HepG2 (cell line): ENCODE results near the gene C2orf76. TPM values are rescaled to one million over a fixed set of nuclear protein-coding genes. Genes with fewer than 3 reads are reported as not detected.

Experiments used
- ATAC-seq: fragments of 200-7000 bp; cut with Tn5 transposase; 3 replicates; pipeline ENCODE4 v1.9.1; 2020; ENCODE audit warnings: mild to moderate bottlenecking, moderate library complexity
- BruUV-seq: library from RNA; stranded (reverse); fragments of 400-500 nt; replicated peaks from 2 replicates; lab custom pipeline; 2021; lab: Mats Ljungman, UMichigan
- CTCF ChIA-PET: fragments of 300-600 bp; formaldehyde crosslinking; extraction: SDS; loops from one replicate; lab custom pipeline; 2021; ENCODE audit warnings: low total read pairs, inconsistent platforms, low intra/inter-chr PET ratio; lab: Yijun Ruan, JAX
- POLR2A ChIA-PET: fragments of 350-600 bp; sonication (Branson Sonifier 250); formaldehyde crosslinking; loops from one replicate; lab custom pipeline; 2020; ENCODE audit warnings: antibody characterized with exemption, inconsistent platforms; lab: Yijun Ruan, JAX
- DNase-seq: peaks from one replicate; pipeline ENCODE4 v3.0.0-alpha.2; 2015; ENCODE audit warnings: low spot score
- FAIRE-seq: peaks from 3 replicates; lab custom pipeline; 2011; peaks lifted over from hg19 to GRCh38; lab: Jason Lieb, UNC
- H2AFZ ChIP-seq: one replicate; pipeline ENCODE4 v1.6.1; 2011; ENCODE audit warnings: low read length, inconsistent platforms
- H3K27ac ChIP-seq: fragments of 300-600 bp; 3 replicates; pipeline ENCODE4 v1.8.0; 2011; ENCODE audit warnings: mixed run types, mild to moderate bottlenecking, mixed read lengths, low read length, inconsistent platforms; ENCODE audit not compliant: insufficient read depth; ENCODE audit errors: extremely low read length
- H3K27me3 ChIP-seq, 2 experiments: fragments of 200-600 bp in 1 of 2; 2 replicates in 1 of 2; 3 replicates in 1 of 2; pipeline versions ENCODE4 v1.6.0 to v1.8.0; 2011; ENCODE audit warnings: low read length in 2 of 2, mild to moderate bottlenecking in 2 of 2, moderate library complexity in 2 of 2, inconsistent platforms in 1 of 2; ENCODE audit not compliant: insufficient read depth in 2 of 2, control insufficient read depth in 1 of 2
- H3K36me3 ChIP-seq, 2 experiments: fragments of 200-600 bp in 1 of 2; replicated peaks in 1 of 2; 2 replicates in 1 of 2; 3 replicates in 1 of 2; pipeline versions ENCODE4 v1.5.1 to v1.8.0; 2011; ENCODE audit warnings: low read length in 2 of 2, inconsistent platforms in 1 of 2; ENCODE audit not compliant: insufficient read depth in 2 of 2, control insufficient read depth in 1 of 2
- H3K4me1 ChIP-seq: 2 replicates; pipeline ENCODE4 v1.5.1; 2012; ENCODE audit warnings: low read length, inconsistent platforms; ENCODE audit not compliant: insufficient read depth
- H3K4me2 ChIP-seq: 2 replicates; pipeline ENCODE4 v1.6.0; 2011; ENCODE audit warnings: low read depth, low read length, inconsistent platforms
- H3K4me3 ChIP-seq, 3 experiments: fragments of 200-600 bp in 1 of 3; sonication (generic), shearing (Covaris generic) in 1 of 3; replicated peaks in 1 of 3; 2 replicates each; pipeline ENCODE4 v1.5.1; 2011 to 2016; ENCODE audit warnings: low read length in 3 of 3, inconsistent platforms in 2 of 3, low read depth in 2 of 3, mild to moderate bottlenecking in 2 of 3, control low read depth in 1 of 3, mixed read lengths in 1 of 3; ENCODE audit not compliant: insufficient read depth in 1 of 3
- H3K79me2 ChIP-seq: one replicate; pipeline ENCODE4 v1.6.1; 2011; ENCODE audit warnings: low read length, inconsistent platforms; ENCODE audit not compliant: insufficient read depth
- H3K9ac ChIP-seq: 2 replicates; pipeline ENCODE4 v1.6.0; 2011; ENCODE audit warnings: mild to moderate bottlenecking, low read depth, low read length, inconsistent platforms; ENCODE audit not compliant: insufficient read depth
- H3K9me3 ChIP-seq: 2 replicates; pipeline ENCODE4 v1.5.1; 2012; ENCODE audit warnings: mild to moderate bottlenecking, low read length
- H4K20me1 ChIP-seq: 2 replicates; pipeline ENCODE4 v1.6.0; 2011; ENCODE audit warnings: inconsistent platforms, mild to moderate bottlenecking, low read length, moderate library complexity; ENCODE audit not compliant: insufficient read depth
- ELF4 ChIP-seq: sonication (generic); formaldehyde crosslinking; IDR thresholded peaks from 2 replicates; pipeline ENCODE4 v1.5.0; 2020; ENCODE audit warnings: missing genetic modification reagents, mild to moderate bottlenecking, moderate library complexity, borderline replicate concordance
- FOSL1 ChIP-seq: sonication (generic); formaldehyde crosslinking; IDR thresholded peaks from 2 replicates; pipeline ENCODE4 v1.9.0; 2021; ENCODE audit warnings: missing genetic modification reagents, borderline replicate concordance
- GTF3A ChIP-seq: sonication (generic); formaldehyde crosslinking; conservative IDR thresholded peaks from 2 replicates; pipeline ENCODE4 v1.4.0; 2020; ENCODE audit warnings: mild to moderate bottlenecking, missing genetic modification reagents
- HNRNPK ChIP-seq: fragments of 200-400 bp; formaldehyde crosslinking; IDR thresholded peaks from 2 replicates; pipeline ENCODE4 v1.6.1; 2018; ENCODE audit warnings: low read length, low read depth, moderate library complexity, mild to moderate bottlenecking; ENCODE audit not compliant: poor library complexity, severe bottlenecking
- MIXL1 ChIP-seq: IDR thresholded peaks from 2 replicates; pipeline ENCODE4 v1.6.1; 2016
- RFX5 ChIP-seq: IDR thresholded peaks from 2 replicates; pipeline ENCODE4 v1.6.1; 2011; ENCODE audit warnings: low read depth, low read length, improper control_type of control experiment
- SIX1 ChIP-seq: sonication (generic); formaldehyde crosslinking; IDR thresholded peaks from 2 replicates; pipeline ENCODE4 v1.4.0; 2020; ENCODE audit warnings: missing genetic modification reagents, borderline replicate concordance
- SOX6 ChIP-seq, 2 experiments: fragments of 450-650 bp in 1 of 2; sonication (generic) in 1 of 2; formaldehyde crosslinking in 1 of 2; IDR thresholded peaks; 2 replicates each; pipeline versions ENCODE4 v1.4.0 to v1.6.1; 2017 to 2020; ENCODE audit warnings: antibody characterized with exemption in 1 of 2, mild to moderate bottlenecking in 1 of 2, missing genetic modification reagents in 1 of 2
- XRCC5 ChIP-seq: fragments of 200-400 bp; formaldehyde crosslinking; optimal IDR thresholded peaks from 2 replicates; pipeline ENCODE3; 2017; ENCODE audit warnings: mild to moderate bottlenecking, low read length
- ZBTB38 ChIP-seq: sonication (generic); formaldehyde crosslinking; IDR thresholded peaks from 2 replicates; pipeline ENCODE4 v1.5.1; 2020; ENCODE audit warnings: mild to moderate bottlenecking, missing genetic modification reagents
- ZNF12 ChIP-seq: sonication (generic); formaldehyde crosslinking; IDR thresholded peaks from 2 replicates; pipeline ENCODE4 v1.5.0; 2020; ENCODE audit warnings: missing genetic modification reagents
- ZNF781 ChIP-seq: sonication (generic); formaldehyde crosslinking; IDR thresholded peaks from 2 replicates; pipeline ENCODE4 v1.5.1; 2020; ENCODE audit warnings: borderline replicate concordance, mild to moderate bottlenecking, missing genetic modification reagents; ENCODE audit errors: not compliant biosample characterization
- ZNF782 ChIP-seq: sonication (generic); formaldehyde crosslinking; IDR thresholded peaks from 2 replicates; pipeline ENCODE4 v1.4.0; 2020; ENCODE audit warnings: missing genetic modification reagents, mild to moderate bottlenecking, borderline replicate concordance
- WGBS: methylation state at CpG from one replicate; pipeline ENCODE4 v1.1.6; 2017; ENCODE audit warnings: low lambda C conversion rate; 5-methylcytosine and 5-hydroxymethylcytosine counted together
- in situ Hi-C: cut with HindIII; loops from 2 replicates; pipeline ENCODE4 v1.10.0; 2017; ENCODE audit warnings: low pct_unique_long_range_greater_than_20kb; ENCODE audit not compliant: extremely low pct_ligation_motif_present
- intact Hi-C: fragments of 100-400 bp; cut with micrococcal nuclease; formaldehyde crosslinking; loops from one replicate; pipeline ENCODE4 v1.10.0; 2022; ENCODE audit not compliant: unreplicated experiment
- polyA plus RNA-seq, 8 experiments: library from polyadenylated mRNA; depleted of rRNA in 3 of 8; stranded (reverse) in 7 of 8; unstranded in 1 of 8; fragments of >200 nt; fragmentation: Illumina TruSeq in 4 of 8; extraction: Trizol in 4 of 8; gene quantifications; 2 replicates each; pipeline versions ENCODE4 v1.2.1 to v1.2.3, GENCODE V29; 2011 to 2016; ENCODE audit warnings: low read depth in 4 of 8, missing spikeins in 1 of 8, mixed read lengths in 1 of 8; ENCODE audit not compliant: insufficient read depth in 1 of 8
- total RNA-seq, 5 experiments: library from RNA; depleted of rRNA; stranded (reverse); fragments of >200 nt; fragmentation: Illumina TruSeq; extraction: Trizol; gene quantifications; 2 replicates each; pipeline ENCODE4 v1.2.3, GENCODE V29; 2016; ENCODE audit warnings: low read depth in 1 of 5
- TF ChIP-seq, protein P1 (sequence below): IDR thresholded peaks from 2 replicates; pipeline ENCODE4 v1.6.1; 2018; ENCODE audit warnings: missing genetic modification reagents, mild to moderate bottlenecking, missing compliant biosample characterization
- TF ChIP-seq, protein P2 (sequence below): sonication (generic); formaldehyde crosslinking; IDR thresholded peaks from 2 replicates; pipeline ENCODE4 v1.4.0; 2020; ENCODE audit warnings: mild to moderate bottlenecking, low read depth, missing genetic modification reagents

The C2orf76 gene
- total and polyA plus RNA-seq, 2 of the 13 experiments (the other 11 are each of a cell fraction or from before 2014, with no cell fraction given): 7.7 to 8.5 TPM

DNA sequence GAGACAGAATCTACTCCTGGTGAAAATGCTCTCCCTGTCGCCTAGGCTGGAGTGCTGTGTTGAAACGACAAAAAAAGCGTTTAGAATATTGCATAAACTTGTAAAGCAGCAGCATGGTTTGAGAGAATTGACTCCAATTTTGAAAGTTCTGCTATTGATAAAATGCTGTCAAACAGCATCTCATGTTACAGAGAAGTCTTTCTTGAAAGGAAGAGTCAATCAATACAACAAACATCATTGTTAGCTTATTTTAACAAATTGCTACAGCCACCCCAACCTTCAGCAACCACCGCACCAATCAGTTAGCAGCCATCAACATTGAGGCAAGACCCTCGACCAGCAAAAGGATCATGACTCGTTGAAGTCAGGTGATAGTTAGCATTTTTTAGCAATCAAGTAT, 6.9 kb downstream of the C2orf76 start:
- Histone ChIP-seq H3K36me3 (no peaks in the 10 kb centered on the region), H3K27me3 (no peaks in the 10 kb centered on the region), H3K4me2 (no peak overlapping the region), H3K9ac (no peak overlapping the region), H3K27ac (no peak overlapping the region), H3K4me3 (no peak overlapping the region), H4K20me1 (no peaks in the 10 kb centered on the region), H3K9me3 (no peaks in the 10 kb centered on the region), H3K4me1 (peaks cover 11% of the 10 kb centered on the region), H2AFZ (no peak overlapping the region), H3K79me2 (no peaks in the 10 kb centered on the region)
- in situ Hi-C loops (no loop called here), intact Hi-C loops (no loop called here)
- FAIRE-seq (no peak), ATAC-seq (no peak), DNase-seq (no peak)
- no TSS peak for BruUV-seq
- ChIA-PET CTCF (no interaction called here), POLR2A (no interaction called here)
- TF ChIP-seq RFX5 (no peak), SIX1 (peak; percentile 93), FOSL1 (no peak), SOX6 (IDR thresholded peaks at IDR 0.05) (no peak), SOX6 (CRISPR knock-in tag; IDR thresholded peaks at IDR 0.05) (peak; percentile 38; the same call in 1 of the 2 replicates), ZBTB38 (CRISPR knock-in tag) (no peak), ZNF781 (CRISPR knock-in tag) (no peak)
- WGBS: 48% methylated on average over 6 of the region's 6 CpGs

DNA sequence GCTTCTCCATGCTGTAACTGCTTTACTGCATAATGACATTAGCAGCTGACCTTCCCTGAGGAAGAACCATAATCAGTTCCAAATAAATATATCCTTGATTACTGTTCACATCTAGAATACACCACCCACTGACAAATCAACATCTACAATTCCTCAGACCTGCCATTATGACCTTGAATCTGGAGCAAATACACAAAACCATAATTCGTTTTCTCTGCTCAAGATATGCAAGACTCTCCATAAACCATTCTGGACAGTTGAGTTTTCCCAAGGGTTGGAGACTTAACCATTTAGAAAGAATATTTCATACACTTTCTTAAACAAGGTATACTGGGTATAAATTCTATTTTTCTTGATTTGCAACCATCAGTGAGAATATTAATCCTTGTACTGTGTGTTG, 11.8 kb downstream of the C2orf76 start:
- Histone ChIP-seq H3K27me3 (no peaks in the 10 kb centered on the region), H3K9ac (no peak overlapping the region), H3K4me3 (no peak overlapping the region), H4K20me1 (no peaks in the 10 kb centered on the region), H3K27ac (no peak overlapping the region), H3K4me1 (peaks cover 4% of the 10 kb centered on the region), H3K36me3 (no peaks in the 10 kb centered on the region), H3K4me2 (no peak overlapping the region), H3K9me3 (no peaks in the 10 kb centered on the region), H2AFZ (no peak overlapping the region), H3K79me2 (no peaks in the 10 kb centered on the region)
- FAIRE-seq (no peak), ATAC-seq (no peak), DNase-seq (no peak)
- TF ChIP-seq HNRNPK (no peak), ZNF12 (CRISPR knock-in tag) (no peak), GTF3A (CRISPR knock-in tag) (no peak), XRCC5 (no peak), ZNF782 (no peak), MIXL1 (CRISPR knock-in tag) (no peak), ELF4 (no peak)
- TF ChIP-seq, protein P1, sequence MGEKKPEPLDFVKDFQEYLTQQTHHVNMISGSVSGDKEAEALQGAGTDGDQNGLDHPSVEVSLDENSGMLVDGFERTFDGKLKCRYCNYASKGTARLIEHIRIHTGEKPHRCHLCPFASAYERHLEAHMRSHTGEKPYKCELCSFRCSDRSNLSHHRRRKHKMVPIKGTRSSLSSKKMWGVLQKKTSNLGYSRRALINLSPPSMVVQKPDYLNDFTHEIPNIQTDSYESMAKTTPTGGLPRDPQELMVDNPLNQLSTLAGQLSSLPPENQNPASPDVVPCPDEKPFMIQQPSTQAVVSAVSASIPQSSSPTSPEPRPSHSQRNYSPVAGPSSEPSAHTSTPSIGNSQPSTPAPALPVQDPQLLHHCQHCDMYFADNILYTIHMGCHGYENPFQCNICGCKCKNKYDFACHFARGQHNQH (CRISPR knock-in tag): no peak
- TF ChIP-seq, protein P2, sequence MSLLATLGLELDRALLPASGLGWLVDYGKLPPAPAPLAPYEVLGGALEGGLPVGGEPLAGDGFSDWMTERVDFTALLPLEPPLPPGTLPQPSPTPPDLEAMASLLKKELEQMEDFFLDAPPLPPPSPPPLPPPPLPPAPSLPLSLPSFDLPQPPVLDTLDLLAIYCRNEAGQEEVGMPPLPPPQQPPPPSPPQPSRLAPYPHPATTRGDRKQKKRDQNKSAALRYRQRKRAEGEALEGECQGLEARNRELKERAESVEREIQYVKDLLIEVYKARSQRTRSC (CRISPR knock-in tag): no peak
- WGBS: 27% methylated on average over 1 of the region's 1 CpG
- ChIA-PET POLR2A (no interaction called here), CTCF (no interaction called here)
- BruUV-seq: no TSS peak
- intact Hi-C loops (no loop called here), in situ Hi-C loops (no loop called here)
